GM12875 (cell line): Measurements from ENCODE around the gene CLEC1B.
"Not testable (repeated sequence)": the region's sequence is repeated elsewhere in the genome, so short reads cannot be mapped to it uniquely, and the experiment has no call there.

ENCODE experiments used
- H3K4me3 ChIP-seq: one replicate; pipeline ENCODE4 v1.5.1; 2011; ENCODE audit warnings: low read depth, low read length, control low read depth
- CTCF ChIP-seq: IDR thresholded peaks from 2 replicates; pipeline ENCODE4 v1.5.1; 2011; ENCODE audit warnings: low read depth, mild to moderate bottlenecking, control low read depth, inconsistent platforms, low read length, moderate library complexity, borderline replicate concordance; ENCODE audit not compliant: insufficient read depth

Gene CLEC1B

DNA sequence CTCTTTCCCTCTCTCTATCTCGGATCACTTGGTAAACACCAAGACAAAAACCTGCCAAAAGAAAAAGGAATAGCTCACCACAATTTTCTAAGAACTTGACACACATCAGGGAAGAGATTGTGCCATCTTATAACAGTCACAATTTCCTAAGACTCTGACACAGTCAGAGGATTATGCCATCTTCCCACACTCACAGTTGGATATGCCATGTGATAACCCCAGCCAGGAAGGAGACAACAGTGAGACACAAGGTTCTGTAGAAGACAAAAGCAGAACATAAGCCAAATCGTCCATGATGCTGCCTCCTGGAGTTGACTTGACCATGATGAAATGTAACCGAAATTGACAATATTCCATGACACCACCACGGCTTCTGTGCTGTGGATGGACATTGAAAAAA is 28.8 kb upstream of the CLEC1B start:
- H3K4me3 ChIP-seq: no peak overlapping the region
- no peak for TF ChIP-seq CTCF

DNA sequence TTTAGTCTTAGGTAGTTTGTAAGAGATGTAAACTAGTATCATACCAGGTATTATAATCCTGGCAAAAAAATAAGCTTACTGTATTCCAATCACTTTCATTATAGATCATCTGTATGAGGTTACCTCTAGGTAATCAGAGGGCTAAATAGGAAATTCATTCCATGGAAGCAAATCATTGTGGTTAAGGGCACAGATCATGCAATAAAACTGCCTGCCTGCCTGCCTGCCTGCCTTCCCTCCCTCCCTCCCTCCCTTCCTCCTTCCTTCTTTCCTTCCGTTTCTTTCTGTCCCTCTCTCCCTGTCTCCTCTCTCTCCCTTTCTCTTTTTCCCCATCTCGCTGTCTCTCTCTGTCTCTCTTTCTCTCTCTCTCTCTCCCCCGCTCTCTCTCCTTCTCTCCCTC is 28.4 kb upstream of the CLEC1B start:
- H3K4me3 ChIP-seq: no peak overlapping the region
- no peak for TF ChIP-seq CTCF

GRCh38 chr12:10026666-10027065 is 27.7 kb upstream of the CLEC1B start:
- H3K4me3 ChIP-seq: not testable (repeated sequence)

- no peak for TF ChIP-seq CTCF
- no peak overlapping the region for H3K4me3 ChIP-seq
Measured at GRCh38 chr12:10025236-10025635, 26.3 kb upstream of the CLEC1B start.

- TF ChIP-seq CTCF: no peak
Measured at GRCh38 chr12:10021342-10021741, 22.4 kb upstream of the CLEC1B start.

DNA sequence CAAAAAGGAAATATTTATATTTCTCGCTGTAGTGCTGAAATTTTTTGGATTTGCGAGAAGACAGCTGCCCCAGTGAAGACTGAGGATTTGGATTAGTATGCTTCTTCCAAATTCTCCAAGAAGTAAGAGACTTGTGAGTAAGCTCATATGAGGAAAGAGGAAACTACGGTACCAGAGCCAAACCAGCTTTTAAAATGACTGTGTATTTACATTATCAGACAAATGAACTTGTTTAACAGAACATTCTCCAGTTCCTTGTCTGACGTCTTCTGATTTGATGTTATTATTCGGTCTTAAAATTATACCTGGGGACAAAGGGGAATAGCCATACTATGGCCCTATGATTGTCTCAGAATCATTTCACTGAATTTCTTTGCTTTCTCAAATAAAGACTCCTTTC is 19.5 kb upstream of the CLEC1B start:
- no peak for TF ChIP-seq CTCF
- H3K4me3 ChIP-seq: no peak overlapping the region

More at GRCh38 chr12:10021342-10021741, 22.4 kb upstream of the CLEC1B start:
- H3K4me3 ChIP-seq: no peak overlapping the region

DNA sequence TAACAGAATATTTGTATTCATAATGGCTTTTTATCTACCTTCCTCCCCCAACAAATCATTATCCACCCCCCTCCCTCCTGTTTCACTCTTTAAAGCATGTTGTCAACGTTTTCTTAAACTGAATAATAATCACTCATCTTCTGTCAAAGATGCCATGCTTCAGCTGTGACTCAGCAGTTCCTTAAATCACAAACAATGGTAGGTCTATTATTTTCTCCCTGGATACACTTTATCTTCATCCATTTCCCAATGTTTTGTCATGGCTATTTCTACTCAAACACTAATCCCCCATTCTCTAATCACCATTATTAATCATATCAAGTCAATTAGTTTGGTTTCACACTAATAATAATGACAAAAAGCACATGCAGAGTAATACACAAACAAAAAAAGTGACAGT is 18.0 kb upstream of the CLEC1B start:
- H3K4me3 ChIP-seq: no peak overlapping the region
- no peak for TF ChIP-seq CTCF

GRCh38 chr12:10015450-10015849 is 16.5 kb upstream of the CLEC1B start:
- no peak overlapping the region for H3K4me3 ChIP-seq
- no peak for TF ChIP-seq CTCF
